Measurements from ENCODE around the gene TCERG1L. TPM values are rescaled to one million over a fixed set of nuclear protein-coding genes. Genes with fewer than 3 reads are reported as not detected.

Gene TCERG1L
- total and polyA plus RNA-seq, 2 experiments from 2014 or later: 0.47 to 0.73 TPM

DNA sequence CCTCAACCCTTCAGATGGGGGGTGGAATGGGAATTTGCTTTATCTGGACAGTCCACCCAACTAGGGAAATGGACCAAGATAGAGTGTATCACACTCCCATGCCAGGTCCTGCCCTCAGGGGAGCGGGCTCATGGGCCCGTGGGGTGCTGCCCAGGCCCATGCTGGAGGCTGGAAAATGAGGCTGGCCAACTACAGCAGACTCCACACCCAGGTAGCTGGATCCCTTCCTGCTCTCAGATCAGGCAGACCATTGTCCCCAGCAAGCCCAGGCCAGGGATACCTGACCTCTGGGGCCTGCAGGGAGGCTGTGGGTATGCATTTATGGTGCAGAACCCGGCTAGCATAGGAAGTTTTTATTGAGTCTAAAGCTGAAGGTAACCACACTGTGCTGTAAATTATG lies 162.4 kb downstream of the TCERG1L start:
- Histone ChIP-seq H2AFZ (no peak overlapping the region), H3K27me3 (peaks cover 7% of the 10 kb centered on the region), H3K4me2 (no peak overlapping the region), H3K79me2 (no peaks in the 10 kb centered on the region), H3K9me2 (replicated peaks; ENCODE audit: insufficient read depth) (no peaks in the 10 kb centered on the region), H3K9me3 (ENCODE audit: low read depth) (no peaks in the 10 kb centered on the region), H4K20me1 (ENCODE audit: insufficient read depth, poor library complexity, severe bottlenecking) (no peaks in the 10 kb centered on the region), H3K36me3 (replicated peaks; ENCODE audit: insufficient read depth, low read depth) (no peaks in the 10 kb centered on the region), H3K27ac (no peak overlapping the region), H3K4me3 (no peak overlapping the region), H3K4me1 (ENCODE audit: insufficient read depth) (no peaks in the 10 kb centered on the region)
- DNase-seq (ENCODE audit: low spot score): no peak
- no peak for TF ChIP-seq EZH2phosphoT487 (IDR thresholded peaks at IDR 0.05; ENCODE audit: low read depth, severe bottlenecking, unreplicated experiment)
- no peak for TF ChIP-seq CTCF (IDR thresholded peaks at IDR 0.05; ENCODE audit: poor library complexity)
- TF ChIP-seq EZH2 (IDR thresholded peaks at IDR 0.05; ENCODE audit: borderline replicate concordance): no peak
- WGBS (ENCODE audit: low lambda C conversion rate, missing lambda C conversion rate): 62% methylated on average over 3 of the region's 3 CpGs

DNA sequence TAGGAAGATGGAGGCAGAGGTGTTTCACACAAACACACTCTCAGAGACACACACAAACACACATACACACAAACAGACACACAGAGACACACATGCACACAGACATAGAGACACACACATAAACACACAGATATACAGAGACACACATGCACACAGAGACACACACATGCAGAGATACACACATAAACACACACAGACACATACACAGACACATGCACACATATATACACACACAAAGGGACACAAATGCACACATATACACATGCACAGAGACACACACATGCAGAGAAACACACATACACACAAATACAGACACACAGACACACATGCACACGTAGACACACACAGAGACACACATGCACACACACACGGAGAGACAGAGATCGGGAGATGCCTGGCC lies 163.3 kb downstream of the TCERG1L start:
- Histone ChIP-seq H4K20me1 (ENCODE audit: insufficient read depth, poor library complexity, severe bottlenecking) (no peaks in the 10 kb centered on the region), H3K9me3 (ENCODE audit: low read depth) (no peaks in the 10 kb centered on the region), H3K27me3 (peaks cover 7% of the 10 kb centered on the region), H3K4me1 (ENCODE audit: insufficient read depth) (no peaks in the 10 kb centered on the region), H3K4me2 (no peak overlapping the region), H3K4me3 (no peak overlapping the region), H3K27ac (no peak overlapping the region), H3K9me2 (replicated peaks; ENCODE audit: insufficient read depth) (no peaks in the 10 kb centered on the region), H3K79me2 (no peaks in the 10 kb centered on the region), H2AFZ (no peak overlapping the region), H3K36me3 (replicated peaks; ENCODE audit: insufficient read depth, low read depth) (no peaks in the 10 kb centered on the region)
- no peak for DNase-seq (ENCODE audit: low spot score)
- 97% methylated on average over 3 of the region's 3 CpGs for WGBS (ENCODE audit: low lambda C conversion rate, missing lambda C conversion rate)
- TF ChIP-seq CTCF (IDR thresholded peaks at IDR 0.05; ENCODE audit: poor library complexity): no peak
- TF ChIP-seq EZH2 (IDR thresholded peaks at IDR 0.05; ENCODE audit: borderline replicate concordance): no peak
- no peak for TF ChIP-seq EZH2phosphoT487 (IDR thresholded peaks at IDR 0.05; ENCODE audit: low read depth, severe bottlenecking, unreplicated experiment)

GRCh38 chr10:131147301-131147975 lies 164.1 kb downstream of the TCERG1L start:
- no peak overlapping the region for H3K4me2 ChIP-seq
- DNase-seq (ENCODE audit: low spot score): no peak
- no peaks in the 10 kb centered on the region for H4K20me1 ChIP-seq (ENCODE audit: insufficient read depth, poor library complexity, severe bottlenecking)
- H3K4me1 ChIP-seq (ENCODE audit: insufficient read depth): no peaks in the 10 kb centered on the region
- no peak overlapping the region for H2AFZ ChIP-seq
- H3K27me3 ChIP-seq: peaks cover 7% of the 10 kb centered on the region
- no peak overlapping the region for H3K4me3 ChIP-seq
- no peaks in the 10 kb centered on the region for H3K36me3 ChIP-seq (replicated peaks; ENCODE audit: insufficient read depth, low read depth)
- 85% methylated on average over 25 of the region's 27 CpGs for WGBS (ENCODE audit: low lambda C conversion rate, missing lambda C conversion rate)
- no peaks in the 10 kb centered on the region for H3K79me2 ChIP-seq
- H3K9me2 ChIP-seq (replicated peaks; ENCODE audit: insufficient read depth): no peaks in the 10 kb centered on the region
- H3K9me3 ChIP-seq (ENCODE audit: low read depth): no peaks in the 10 kb centered on the region
- no peak overlapping the region for H3K27ac ChIP-seq
- TF ChIP-seq CTCF (IDR thresholded peaks at IDR 0.05; ENCODE audit: poor library complexity) (no peak), EZH2phosphoT487 (IDR thresholded peaks at IDR 0.05; ENCODE audit: low read depth, severe bottlenecking, unreplicated experiment) (no peak), EZH2 (IDR thresholded peaks at IDR 0.05; ENCODE audit: borderline replicate concordance) (no peak)
